ENCODE data around the gene ITGA7. TPM values are rescaled to one million over a fixed set of nuclear protein-coding genes. Genes with fewer than 3 reads are reported as not detected.
A peak's percentile ranks its signal among the peaks of the same experiment; 100 is the strongest.

Gene ITGA7
- total RNA-seq, 4 donors from 2014 or later: 9.5 to 20.6 (median 15.8) TPM

- TF ChIP-seq CTCF (IDR thresholded peaks at IDR 0.05) (no peak), POLR2A (IDR thresholded peaks at IDR 0.05) (no peak)
- DNase-seq (ENCODE audit: low spot score in 2 of 2): no peak
- Histone ChIP-seq H3K9me3 (no peaks in the 10 kb centered on the region), H3K27ac (no peak overlapping the region), H3K36me3 (no peaks in the 10 kb centered on the region), H3K4me1 (no peaks in the 10 kb centered on the region), H3K4me3 (no peak overlapping the region), H3K27me3 (no peaks in the 10 kb centered on the region)
- 86% methylated on average over 10 of the region's 10 CpGs for WGBS
Measured at GRCh38 chr12:55664826-55665225, 42.9 kb downstream of the ITGA7 start.

GRCh38 chr12:55663391-55663790, 44.3 kb downstream of the ITGA7 start:
- TF ChIP-seq POLR2AphosphoS5 (IDR thresholded peaks at IDR 0.05): no peak
- no peak for TF ChIP-seq CTCF (IDR thresholded peaks at IDR 0.05)
- no peak for TF ChIP-seq EP300 (IDR thresholded peaks at IDR 0.05)
- TF ChIP-seq POLR2A (IDR thresholded peaks at IDR 0.05): no peak
- Histone ChIP-seq H3K27me3 (no peaks in the 10 kb centered on the region), H3K9me3 (no peaks in the 10 kb centered on the region), H3K36me3 (no peaks in the 10 kb centered on the region), H3K27ac (no peak overlapping the region), H3K4me1 (no peaks in the 10 kb centered on the region), H3K4me3 (no peak overlapping the region)
- 64% methylated on average over 1 of the region's 1 CpG for WGBS
- no peak for DNase-seq (ENCODE audit: low spot score in 2 of 2)

GRCh38 chr12:55659486-55660385, 48.0 kb downstream of the ITGA7 start:
- Histone ChIP-seq H3K4me3 (no peak overlapping the region), H3K27me3 (no peaks in the 10 kb centered on the region), H3K9me3 (no peaks in the 10 kb centered on the region), H3K27ac (no peak overlapping the region), H3K4me1 (no peaks in the 10 kb centered on the region), H3K36me3 (no peaks in the 10 kb centered on the region)
- TF ChIP-seq EP300 (IDR thresholded peaks at IDR 0.05) (peak; percentile 67), POLR2AphosphoS5 (IDR thresholded peaks at IDR 0.05) (no peak)
- DNase-seq (ENCODE audit: low spot score in 2 of 2): no peak
- WGBS: 63% methylated on average over 9 of the region's 9 CpGs

GRCh38 chr12:55658635-55659391, 48.9 kb downstream of the ITGA7 start:
- H3K4me1 ChIP-seq: no peaks in the 10 kb centered on the region
- WGBS: 87% methylated on average over 3 of the region's 3 CpGs
- no peaks in the 10 kb centered on the region for H3K36me3 ChIP-seq
- H3K27ac ChIP-seq: no peak overlapping the region
- H3K27me3 ChIP-seq: no peaks in the 10 kb centered on the region
- no peak for DNase-seq (ENCODE audit: low spot score in 2 of 2)
- H3K9me3 ChIP-seq: no peaks in the 10 kb centered on the region
- TF ChIP-seq CTCF (IDR thresholded peaks at IDR 0.05) (no peak), POLR2AphosphoS5 (IDR thresholded peaks at IDR 0.05) (no peak), POLR2A (IDR thresholded peaks at IDR 0.05) (no peak), EP300 (IDR thresholded peaks at IDR 0.05) (no peak)
- H3K4me3 ChIP-seq: no peak overlapping the region

- Histone ChIP-seq H3K36me3 (no peaks in the 10 kb centered on the region), H3K27ac (no peak overlapping the region), H3K27me3 (no peaks in the 10 kb centered on the region), H3K4me1 (no peaks in the 10 kb centered on the region), H3K4me3 (no peak overlapping the region), H3K9me3 (no peaks in the 10 kb centered on the region)
- no peak for DNase-seq (ENCODE audit: low spot score in 2 of 2)
- no peak for TF ChIP-seq POLR2A (IDR thresholded peaks at IDR 0.05)
- 84% methylated on average over 6 of the region's 6 CpGs for WGBS
Measured at GRCh38 chr12:55658212-55658611, 49.5 kb downstream of the ITGA7 start.

GRCh38 chr12:55657212-55657611, 50.5 kb downstream of the ITGA7 start:
- Histone ChIP-seq H3K36me3 (no peaks in the 10 kb centered on the region), H3K4me1 (no peaks in the 10 kb centered on the region), H3K4me3 (no peak overlapping the region), H3K9me3 (no peaks in the 10 kb centered on the region), H3K27ac (no peak overlapping the region), H3K27me3 (no peaks in the 10 kb centered on the region)
- WGBS: 73% methylated on average over 4 of the region's 4 CpGs
- DNase-seq (ENCODE audit: low spot score in 2 of 2): no peak
- TF ChIP-seq POLR2A (IDR thresholded peaks at IDR 0.05) (no peak), CTCF (IDR thresholded peaks at IDR 0.05) (no peak), POLR2AphosphoS5 (IDR thresholded peaks at IDR 0.05) (no peak), EP300 (IDR thresholded peaks at IDR 0.05) (no peak)
